Astrocyte of the cerebellum (primary cell): ENCODE measurements around the gene ENTPD2.

ENCODE experiments used
- DNase-seq: peaks from one replicate; pipeline ENCODE4 v3.0.0-alpha.2; 2011; ENCODE audit warnings: low read depth
- H3K4me3 ChIP-seq: 2 replicates; pipeline ENCODE4 v1.5.1; 2011; ENCODE audit warnings: mild to moderate bottlenecking, low read depth, low read length, moderate library complexity
- in situ Hi-C: cut with HindIII; loops from 2 replicates; pipeline ENCODE4 v1.10.0; 2017; ENCODE audit warnings: low sequenced_read_pairs
- TF ChIP-seq, protein P1 (sequence below): IDR thresholded peaks from 2 replicates; pipeline ENCODE4 v1.5.1; 2012; ENCODE audit warnings: low read length, low read depth, moderate library complexity, mild to moderate bottlenecking; ENCODE audit errors: missing control alignments

ENTPD2 gene

DNA sequence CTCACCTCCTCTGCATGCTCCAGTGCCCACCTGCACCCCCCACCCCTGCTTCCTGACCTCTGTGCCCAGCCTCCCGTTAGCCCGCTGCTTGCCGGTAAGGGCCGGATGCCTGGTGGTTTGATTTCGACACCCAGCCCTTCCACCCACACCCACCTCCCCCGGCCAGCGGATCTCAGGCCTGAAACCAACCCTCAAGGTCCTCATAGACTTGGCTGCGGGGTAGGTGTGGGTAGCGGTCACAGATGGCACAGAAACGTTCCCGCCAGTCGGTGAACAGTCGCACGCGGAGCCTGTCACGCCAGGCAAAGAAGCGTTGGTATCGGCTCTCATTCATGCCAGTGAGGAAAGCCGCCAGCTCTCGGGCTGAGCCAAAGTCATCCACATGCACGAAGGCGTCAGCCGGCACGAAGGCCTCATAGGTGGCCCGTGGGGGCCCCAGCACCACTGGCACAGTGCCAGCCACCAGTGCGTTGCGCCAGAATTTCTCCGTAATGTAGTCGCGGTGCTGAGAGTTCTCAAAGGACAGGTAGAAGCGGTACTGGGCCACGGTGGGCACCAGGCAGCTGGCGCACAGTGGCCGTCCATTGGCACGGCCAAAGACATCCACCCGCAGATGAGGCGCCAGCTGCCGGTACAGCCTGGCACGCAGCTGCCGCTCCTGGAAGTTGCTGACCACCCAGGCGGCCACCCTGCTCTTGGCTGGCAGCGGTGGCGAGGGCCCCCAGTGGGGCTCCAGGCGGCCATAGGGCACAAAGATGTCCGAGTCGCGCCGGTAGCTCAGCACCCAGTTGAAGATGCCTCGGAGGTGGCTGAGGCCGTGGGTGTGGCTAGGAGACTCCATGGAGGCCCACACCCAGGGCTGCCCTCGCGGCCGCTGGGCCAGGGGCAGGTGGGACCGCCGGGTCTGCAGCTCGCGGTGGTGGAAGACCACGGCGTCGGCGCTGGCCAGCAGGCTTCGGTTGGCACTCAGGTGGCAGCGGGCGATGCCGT, 23.0 kb downstream of the ENTPD2 start:
- TF ChIP-seq, protein P1, sequence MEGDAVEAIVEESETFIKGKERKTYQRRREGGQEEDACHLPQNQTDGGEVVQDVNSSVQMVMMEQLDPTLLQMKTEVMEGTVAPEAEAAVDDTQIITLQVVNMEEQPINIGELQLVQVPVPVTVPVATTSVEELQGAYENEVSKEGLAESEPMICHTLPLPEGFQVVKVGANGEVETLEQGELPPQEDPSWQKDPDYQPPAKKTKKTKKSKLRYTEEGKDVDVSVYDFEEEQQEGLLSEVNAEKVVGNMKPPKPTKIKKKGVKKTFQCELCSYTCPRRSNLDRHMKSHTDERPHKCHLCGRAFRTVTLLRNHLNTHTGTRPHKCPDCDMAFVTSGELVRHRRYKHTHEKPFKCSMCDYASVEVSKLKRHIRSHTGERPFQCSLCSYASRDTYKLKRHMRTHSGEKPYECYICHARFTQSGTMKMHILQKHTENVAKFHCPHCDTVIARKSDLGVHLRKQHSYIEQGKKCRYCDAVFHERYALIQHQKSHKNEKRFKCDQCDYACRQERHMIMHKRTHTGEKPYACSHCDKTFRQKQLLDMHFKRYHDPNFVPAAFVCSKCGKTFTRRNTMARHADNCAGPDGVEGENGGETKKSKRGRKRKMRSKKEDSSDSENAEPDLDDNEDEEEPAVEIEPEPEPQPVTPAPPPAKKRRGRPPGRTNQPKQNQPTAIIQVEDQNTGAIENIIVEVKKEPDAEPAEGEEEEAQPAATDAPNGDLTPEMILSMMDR = no peak
- DNase-seq = no peak
- H3K4me3 ChIP-seq = no peak overlapping the region
- in situ Hi-C loops = loop anchor here (25.0 kb wide), 1 partner anchor 244 kb away; the partner anchor contains the start of genes CCDC183 and TMEM141

DNA sequence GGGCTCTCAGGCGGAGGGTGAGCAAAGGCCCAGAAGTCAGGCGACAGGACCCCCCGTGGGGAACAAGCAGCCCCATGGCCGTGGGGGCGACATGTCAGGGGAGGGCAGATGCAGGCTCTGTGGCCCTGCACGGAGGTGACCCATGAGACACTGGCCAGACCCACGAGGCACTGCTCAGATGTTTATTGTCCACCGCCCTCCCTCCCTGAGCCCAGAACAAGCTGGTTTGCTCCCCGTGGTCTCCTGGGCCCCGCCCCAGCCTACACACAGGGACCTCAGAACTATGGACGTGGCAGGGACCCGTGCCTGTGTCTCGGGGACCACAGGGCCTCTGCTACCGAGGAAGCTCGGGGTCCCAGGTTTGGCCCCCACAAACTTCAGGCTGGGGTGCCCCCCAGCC, 23.9 kb downstream of the ENTPD2 start:
- H3K4me3 ChIP-seq = no peak overlapping the region
- in situ Hi-C loops = loop anchor here (25.0 kb wide), 1 partner anchor 243 kb away; the partner anchor contains the start of genes CCDC183 and TMEM141
- DNase-seq = no peak
- TF ChIP-seq, protein P1 = no peak

DNA sequence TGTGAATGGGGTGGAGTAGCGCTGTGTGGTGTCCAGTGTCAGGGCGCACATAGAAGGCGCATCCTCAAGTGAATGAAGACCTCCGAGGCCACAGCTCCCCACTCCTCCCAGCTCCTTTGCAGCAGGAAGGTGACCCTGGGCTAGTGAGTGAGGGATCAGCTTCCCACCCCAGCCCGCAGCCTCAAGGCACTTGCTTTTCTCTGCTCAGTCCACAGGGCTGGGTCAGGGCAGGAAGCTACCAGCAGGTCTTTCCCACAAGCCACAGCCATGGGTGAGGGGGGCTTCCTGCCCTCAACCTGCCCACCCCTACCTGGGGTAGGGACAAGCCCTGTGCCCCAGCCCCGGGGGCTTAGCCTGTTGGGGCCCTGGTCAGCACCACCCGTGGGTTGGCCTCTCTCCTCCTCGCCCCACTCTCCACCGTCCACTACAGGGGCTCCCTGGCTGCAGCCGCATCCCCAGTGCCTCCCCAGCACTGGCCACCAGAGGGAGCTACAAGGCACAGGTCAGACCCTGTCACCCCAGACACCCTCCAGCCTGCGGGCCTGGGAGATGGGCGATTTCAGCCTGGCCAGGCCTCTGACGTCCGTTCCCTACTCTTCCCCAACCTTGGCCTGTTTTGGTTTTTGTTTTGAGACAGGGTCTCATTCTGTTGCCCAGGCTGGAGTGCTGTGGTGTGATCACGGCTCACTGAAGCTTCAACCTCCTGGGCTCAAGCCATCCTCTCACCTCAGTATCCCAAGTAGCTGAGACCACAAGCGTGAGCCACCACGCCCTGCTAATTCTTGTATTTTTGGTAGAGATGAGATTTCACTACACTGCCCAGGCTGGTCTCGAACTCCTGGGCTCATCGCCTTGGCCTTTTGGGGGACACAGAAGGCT, 24.6 kb downstream of the ENTPD2 start:
- TF ChIP-seq, protein P1 = peak; percentile 96
- in situ Hi-C loops = loop anchor here (25.0 kb wide), 1 partner anchor 242 kb away; the partner anchor contains the start of genes CCDC183 and TMEM141
- DNase-seq = no peak
- no peak overlapping the region for H3K4me3 ChIP-seq

DNA sequence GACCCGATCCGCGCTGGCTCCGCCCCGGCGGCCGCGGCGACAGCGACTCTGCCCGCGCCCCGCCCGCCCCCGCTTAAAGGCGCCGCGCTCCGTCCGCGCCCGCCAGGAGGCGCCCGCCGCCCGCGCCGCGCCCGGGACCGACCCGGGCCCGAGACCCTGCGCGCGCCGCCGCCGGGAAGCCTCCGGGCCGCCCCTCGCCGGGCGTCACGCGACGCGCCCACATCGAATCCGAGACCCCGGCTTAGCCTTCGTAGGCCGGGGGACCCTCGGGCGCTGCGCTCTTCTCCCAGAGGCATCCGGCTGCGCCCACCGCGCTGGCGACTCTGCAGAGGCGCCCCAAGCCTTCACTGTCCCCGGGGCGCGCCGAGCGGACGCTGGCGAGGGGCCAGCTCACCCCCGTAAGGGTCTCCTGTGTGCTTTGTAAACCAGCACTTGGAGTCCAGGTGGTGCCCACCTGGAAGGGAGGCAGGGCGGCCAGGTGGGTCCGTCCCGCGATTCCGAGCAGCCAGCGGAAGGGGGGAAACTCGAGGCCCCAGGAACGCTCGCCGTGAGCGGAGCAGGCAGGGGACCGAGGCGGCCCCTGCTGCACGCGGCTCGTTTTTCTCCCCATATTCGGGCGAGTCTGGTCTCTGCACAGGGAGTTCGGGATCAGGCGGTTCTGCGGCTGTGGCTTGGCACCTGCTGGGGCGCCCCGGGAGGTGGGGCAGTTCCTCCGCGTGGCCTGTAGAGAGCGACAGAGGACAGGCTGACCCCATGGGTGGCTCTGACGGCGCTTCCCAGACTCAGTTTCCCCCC, 25.4 kb downstream of the ENTPD2 start:
- in situ Hi-C loops = loop anchor here (25.0 kb wide), 1 partner anchor 241 kb away; the partner anchor contains the start of genes CCDC183 and TMEM141
- TF ChIP-seq, protein P1 = peak; percentile 3
- DNase-seq = no peak
- H3K4me3 ChIP-seq = peak overlapping the region; percentile 42

DNA sequence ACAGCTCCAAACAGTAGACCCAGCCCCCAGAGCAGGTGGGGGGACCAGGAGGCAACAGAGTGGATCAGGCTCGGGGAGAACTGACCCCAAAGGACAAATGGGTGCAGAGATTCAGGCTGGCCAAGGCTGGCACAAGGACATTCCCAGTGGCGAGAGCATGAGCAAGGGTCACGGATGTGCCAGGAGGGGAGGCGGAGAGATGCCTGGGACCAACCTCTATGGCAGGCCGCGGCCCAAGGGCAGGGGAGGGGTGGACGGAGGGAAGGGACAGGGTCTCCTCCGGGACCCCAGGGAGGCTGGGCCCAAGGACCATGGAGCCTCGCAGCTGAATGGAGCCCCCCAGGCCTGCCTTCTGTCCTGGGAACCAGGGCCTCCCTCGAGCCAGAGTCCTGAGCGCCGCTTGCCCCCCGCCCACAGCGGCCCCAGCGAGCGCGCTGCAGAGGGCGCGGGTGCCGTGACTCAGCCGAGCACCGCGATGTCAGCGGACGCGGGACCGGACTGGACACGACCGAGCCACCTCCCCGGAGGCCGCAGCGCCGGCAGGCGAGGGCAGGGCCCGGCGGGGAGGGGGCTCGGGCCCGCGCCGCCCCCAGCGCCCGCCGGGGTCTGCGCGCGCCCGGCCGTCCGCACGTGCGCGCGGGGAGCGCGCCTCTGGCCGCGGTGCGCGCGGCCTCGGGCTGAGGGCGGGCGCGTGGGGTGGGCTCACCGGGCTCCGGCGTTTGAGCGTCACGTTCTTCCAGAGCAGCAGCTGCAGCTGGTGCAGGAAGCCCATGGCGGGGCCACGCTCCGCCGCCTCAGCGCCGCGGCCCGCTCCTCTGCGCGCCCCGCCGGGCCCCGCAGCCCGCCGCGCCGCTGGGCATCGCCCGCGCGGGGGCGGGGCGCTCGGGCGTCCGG, 26.2 kb downstream of the ENTPD2 start, which contains the start of gene ABCA2:
Gene ABCA2, minus strand, starts transcription at position 869 of the 894 bp plus-strand sequence. Its CDS starts 97 bp downstream, at position 772.
- DNase-seq = no peak
- TF ChIP-seq, protein P1 = no peak
- peak within 1 kb of the TSS; percentile 42 for H3K4me3 ChIP-seq
- in situ Hi-C loops = loop anchor here (25.0 kb wide), 1 partner anchor 240 kb away; the partner anchor contains the start of genes CCDC183 and TMEM141
